ENCODE data around the gene TTLL3.

TTLL3 gene

DNA sequence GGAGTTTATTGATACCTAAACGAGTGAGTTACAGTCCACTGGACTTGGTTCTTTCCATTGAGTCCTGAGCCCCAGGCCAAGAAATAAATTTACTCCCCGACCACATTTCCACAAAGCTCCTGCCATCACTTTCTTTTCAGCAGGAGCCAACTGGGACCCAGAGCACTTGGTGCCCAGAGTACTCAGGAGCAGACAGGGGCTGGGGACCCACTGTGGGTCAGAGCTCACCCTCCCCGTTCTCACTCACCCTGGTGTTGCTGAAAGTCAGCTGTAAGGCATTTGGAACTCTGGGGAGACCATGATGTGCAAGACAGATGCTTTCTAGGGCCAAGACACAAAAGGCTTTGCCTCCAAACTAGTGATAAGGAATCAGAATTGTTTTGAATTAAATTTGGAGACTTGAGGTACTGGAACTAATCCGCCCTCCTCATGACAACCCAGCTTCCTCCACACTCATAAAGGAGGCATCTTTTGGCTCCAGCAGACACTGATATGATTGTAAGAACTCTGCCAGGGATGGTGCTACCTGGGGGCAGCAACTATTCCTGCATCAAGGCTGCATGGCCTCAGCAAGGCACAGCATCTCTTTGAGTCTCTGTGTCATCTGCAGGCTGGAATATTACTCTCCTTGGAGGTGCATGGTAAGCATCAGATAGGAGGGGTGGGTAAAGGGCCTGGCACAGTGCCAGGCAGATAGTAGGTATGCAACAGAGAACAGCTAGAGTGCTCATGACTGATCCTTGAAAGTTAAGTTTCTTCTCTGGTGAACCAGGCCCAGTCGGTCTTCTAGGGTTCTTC, 33.0 kb upstream of the TTLL3 start:
- TF ChIP-seq POLR2AphosphoS5 (IDR thresholded peaks at IDR 0.05; ENCODE audit: low read depth, low read length) (no peak), TAF1 (IDR thresholded peaks at IDR 0.05; ENCODE audit: borderline replicate concordance, low read depth, low read length) (no peak), POLR2A (IDR thresholded peaks at IDR 0.05; ENCODE audit: low read depth, low read length) (no peak)
- DNase-seq (ENCODE audit: insufficient read length) (no peak), FAIRE-seq (no peak)

DNA sequence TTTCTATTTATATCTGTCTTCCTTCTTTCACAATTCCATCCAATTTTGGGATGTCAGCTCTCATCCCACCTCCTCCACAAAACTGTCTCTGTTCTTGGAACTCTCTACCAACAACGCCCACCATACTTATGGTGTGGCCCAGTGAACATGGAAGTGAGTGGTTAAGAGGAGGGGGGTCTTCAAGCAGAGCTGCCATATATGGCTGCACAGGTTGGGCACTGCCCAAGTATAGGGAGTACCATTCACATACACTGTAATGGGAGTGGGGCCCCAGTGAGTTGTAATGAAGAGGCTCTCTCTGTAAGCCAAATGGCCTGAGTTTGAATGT, 32.4 kb upstream of the TTLL3 start:
- DNase-seq (ENCODE audit: insufficient read length) = no peak
- TF ChIP-seq POLR2A (IDR thresholded peaks at IDR 0.05; ENCODE audit: low read depth, low read length) (no peak), TAF1 (IDR thresholded peaks at IDR 0.05; ENCODE audit: borderline replicate concordance, low read depth, low read length) (no peak), POLR2AphosphoS5 (IDR thresholded peaks at IDR 0.05; ENCODE audit: low read depth, low read length) (no peak)
- no peak for FAIRE-seq

DNA sequence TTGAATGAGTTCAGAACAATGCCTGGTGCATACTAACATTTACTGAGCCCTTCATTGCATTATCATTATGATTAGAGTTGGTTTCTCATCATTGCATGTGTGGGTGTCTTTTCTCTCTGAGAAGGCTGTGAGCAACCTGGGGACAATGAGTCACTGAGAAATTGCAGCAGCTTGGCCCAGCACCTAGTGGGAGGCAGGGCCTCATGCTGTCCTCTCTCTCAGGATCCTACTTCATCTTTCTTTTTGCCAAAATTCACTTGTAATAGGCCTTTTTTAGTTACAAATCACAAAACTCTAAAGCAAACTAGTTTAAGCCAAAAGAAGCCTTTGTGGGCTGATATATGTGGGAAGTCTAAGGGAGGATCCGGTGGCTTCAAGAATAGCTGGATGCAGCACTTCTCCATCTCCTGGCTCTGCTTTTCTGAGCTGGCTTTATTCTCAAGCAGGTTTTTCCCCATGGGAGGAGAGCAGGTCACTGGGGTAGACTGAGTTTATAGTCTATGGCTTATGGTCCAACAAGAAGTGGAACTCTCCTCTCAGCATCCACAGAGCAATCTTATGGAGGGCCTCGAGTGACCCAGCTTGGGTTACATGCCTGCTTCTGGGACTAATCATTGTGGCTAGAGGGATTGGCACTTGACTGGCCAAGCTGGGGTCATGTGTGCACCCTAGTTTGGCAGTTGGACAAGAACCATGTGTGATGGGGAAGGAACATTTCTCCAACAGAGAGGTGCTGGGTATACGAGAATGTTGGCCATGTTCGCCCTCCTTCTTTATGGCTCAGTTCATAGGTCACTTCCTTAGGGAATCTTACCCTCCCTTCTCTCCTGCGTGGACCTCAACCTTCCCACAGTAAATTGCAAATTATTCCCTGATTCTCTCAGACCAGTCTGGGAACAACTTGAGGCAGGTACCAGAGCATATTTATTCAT, 31.7 kb upstream of the TTLL3 start:
- TF ChIP-seq TAF1 (IDR thresholded peaks at IDR 0.05; ENCODE audit: borderline replicate concordance, low read depth, low read length) = no peak
- TF ChIP-seq POLR2AphosphoS5 (IDR thresholded peaks at IDR 0.05; ENCODE audit: low read depth, low read length) = no peak
- no peak for TF ChIP-seq POLR2A (IDR thresholded peaks at IDR 0.05; ENCODE audit: low read depth, low read length)
- DNase-seq (ENCODE audit: insufficient read length) (no peak), FAIRE-seq (no peak)

DNA sequence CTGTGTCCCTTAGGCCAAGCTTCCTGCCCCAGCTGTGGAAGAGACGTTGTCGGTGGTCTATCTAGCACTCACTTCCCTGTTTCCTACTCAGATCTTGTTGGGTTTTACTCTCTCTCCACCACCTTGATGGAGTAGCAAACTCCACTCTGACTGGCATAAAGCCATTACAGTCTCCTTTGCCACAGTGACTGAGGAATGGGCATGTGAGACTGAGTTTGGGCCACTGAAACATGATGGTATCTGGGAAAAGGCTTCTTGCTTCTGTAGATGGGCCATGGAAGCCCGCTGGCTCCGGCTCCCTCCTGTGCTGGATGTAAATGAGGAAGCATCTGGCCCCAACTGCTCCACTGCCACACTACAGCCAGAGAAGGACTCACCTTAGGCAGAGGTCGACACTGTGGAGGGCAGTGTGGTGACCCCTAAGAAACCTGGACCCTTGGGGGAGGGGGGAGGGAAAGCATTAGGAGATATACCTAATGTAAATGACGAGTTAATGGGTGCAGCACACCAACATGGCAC, 30.9 kb upstream of the TTLL3 start:
- DNase-seq (ENCODE audit: insufficient read length) (no peak), FAIRE-seq (no peak)
- no peak for TF ChIP-seq TAF1 (IDR thresholded peaks at IDR 0.05; ENCODE audit: borderline replicate concordance, low read depth, low read length)
- no peak for TF ChIP-seq POLR2A (IDR thresholded peaks at IDR 0.05; ENCODE audit: low read depth, low read length)
- no peak for TF ChIP-seq POLR2AphosphoS5 (IDR thresholded peaks at IDR 0.05; ENCODE audit: low read depth, low read length)

DNA sequence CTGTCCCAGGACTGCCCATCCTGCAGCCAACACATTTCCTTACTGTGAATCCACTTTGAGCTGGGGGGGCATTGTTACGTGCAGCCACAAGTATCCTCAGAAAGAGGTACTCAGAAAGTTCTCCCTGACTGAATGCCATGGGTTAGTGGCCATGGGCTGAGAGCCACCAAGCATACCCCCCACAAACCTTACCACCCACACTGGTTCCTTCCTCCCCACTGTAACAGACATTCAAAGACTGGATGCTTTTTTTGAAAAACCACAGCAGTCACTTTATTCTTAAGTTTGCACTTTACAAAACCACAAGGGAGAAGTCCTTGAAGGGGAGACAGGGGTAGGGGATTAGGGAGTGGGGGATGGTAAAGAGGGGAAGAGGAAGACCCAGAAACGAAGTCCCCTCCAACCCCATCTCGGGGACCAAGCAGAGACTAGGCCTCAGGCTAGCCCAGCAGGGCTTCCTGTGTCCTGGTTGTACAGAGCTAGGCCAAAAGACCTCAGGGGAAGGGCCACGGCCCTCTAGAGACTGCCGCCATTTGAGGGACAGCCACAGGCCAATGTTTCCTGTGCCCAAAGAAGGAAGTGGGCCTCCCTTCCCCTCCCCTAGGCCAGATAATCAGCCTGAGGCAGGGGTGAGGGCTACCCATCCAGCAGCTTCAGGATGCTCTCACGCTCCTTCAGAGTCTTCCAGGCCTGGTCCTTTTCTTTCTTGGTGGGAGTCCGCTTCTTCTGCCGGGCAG, 30.2 kb upstream of the TTLL3 start:
- DNase-seq (ENCODE audit: insufficient read length) (no peak), FAIRE-seq (no peak)
- no peak for TF ChIP-seq POLR2A (IDR thresholded peaks at IDR 0.05; ENCODE audit: low read depth, low read length)
- no peak for TF ChIP-seq TAF1 (IDR thresholded peaks at IDR 0.05; ENCODE audit: borderline replicate concordance, low read depth, low read length)

DNA sequence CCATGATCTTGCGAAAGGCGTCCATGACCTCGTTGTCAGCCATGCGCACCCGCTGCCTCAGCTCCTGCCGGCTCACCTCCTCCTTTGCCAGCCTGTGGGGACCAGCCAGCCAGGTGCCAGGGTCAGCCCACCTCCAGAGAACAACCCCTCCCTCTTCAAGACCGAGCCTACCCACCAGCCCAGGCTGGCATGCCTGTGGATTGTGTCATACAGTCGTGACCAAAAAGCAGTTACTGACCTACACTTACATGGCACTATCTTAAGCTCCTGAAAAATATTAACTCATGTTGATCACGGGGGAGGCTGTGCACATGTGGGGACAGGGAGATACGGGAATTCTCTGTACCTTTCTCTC, 29.6 kb upstream of the TTLL3 start:
- TF ChIP-seq TAF1 (IDR thresholded peaks at IDR 0.05; ENCODE audit: borderline replicate concordance, low read depth, low read length) = no peak
- no peak for TF ChIP-seq POLR2A (IDR thresholded peaks at IDR 0.05; ENCODE audit: low read depth, low read length)
- no peak for DNase-seq (ENCODE audit: insufficient read length)
- no peak for FAIRE-seq

DNA sequence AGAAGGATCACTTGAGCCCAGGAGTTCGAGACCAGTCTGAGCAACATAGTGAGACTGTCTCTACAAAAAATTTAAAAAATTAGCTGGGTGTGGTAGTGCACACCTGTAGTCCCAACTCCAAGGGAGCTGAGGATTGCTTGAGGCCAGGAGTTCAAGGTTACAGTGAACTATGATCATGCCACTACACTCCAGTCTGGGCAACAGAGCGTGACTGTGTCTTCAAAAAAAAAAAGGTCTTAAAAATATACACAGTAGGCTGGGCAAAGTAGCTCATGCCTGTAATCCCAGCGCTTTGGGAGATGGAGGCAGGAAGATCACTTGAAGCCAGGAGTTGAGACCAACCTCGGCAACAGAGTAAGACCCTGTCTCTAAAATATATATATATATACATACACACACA, 29.2 kb upstream of the TTLL3 start:
- no peak for FAIRE-seq
- DNase-seq (ENCODE audit: insufficient read length) = no peak
- TF ChIP-seq POLR2AphosphoS5 (IDR thresholded peaks at IDR 0.05; ENCODE audit: low read depth, low read length) (no peak), POLR2A (IDR thresholded peaks at IDR 0.05; ENCODE audit: low read depth, low read length) (no peak), TAF1 (IDR thresholded peaks at IDR 0.05; ENCODE audit: borderline replicate concordance, low read depth, low read length) (no peak)

DNA sequence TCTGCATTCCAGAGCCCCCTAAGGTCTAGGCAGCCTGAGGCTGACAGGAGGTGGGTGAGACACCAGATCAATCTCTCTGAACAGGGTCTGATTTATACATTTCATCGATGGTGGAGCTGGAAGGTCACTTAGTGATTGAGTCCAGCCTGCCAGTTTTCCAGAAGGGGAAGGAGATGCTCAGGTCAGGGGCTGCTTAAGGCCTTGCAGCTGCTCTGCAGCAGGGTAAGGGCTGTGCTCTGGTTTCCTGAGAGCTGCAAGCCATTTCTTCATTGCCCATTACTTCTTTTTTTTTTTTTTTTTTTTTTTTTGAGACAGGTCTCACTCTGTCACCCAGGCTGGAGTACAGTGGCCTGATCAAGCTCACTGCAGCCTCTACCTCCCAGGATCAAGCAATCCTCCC, 28.5 kb upstream of the TTLL3 start:
- TF ChIP-seq POLR2AphosphoS5 (IDR thresholded peaks at IDR 0.05; ENCODE audit: low read depth, low read length) = no peak
- no peak for TF ChIP-seq POLR2A (IDR thresholded peaks at IDR 0.05; ENCODE audit: low read depth, low read length)
- TF ChIP-seq TAF1 (IDR thresholded peaks at IDR 0.05; ENCODE audit: borderline replicate concordance, low read depth, low read length) = no peak
- DNase-seq (ENCODE audit: insufficient read length) = no peak

DNA sequence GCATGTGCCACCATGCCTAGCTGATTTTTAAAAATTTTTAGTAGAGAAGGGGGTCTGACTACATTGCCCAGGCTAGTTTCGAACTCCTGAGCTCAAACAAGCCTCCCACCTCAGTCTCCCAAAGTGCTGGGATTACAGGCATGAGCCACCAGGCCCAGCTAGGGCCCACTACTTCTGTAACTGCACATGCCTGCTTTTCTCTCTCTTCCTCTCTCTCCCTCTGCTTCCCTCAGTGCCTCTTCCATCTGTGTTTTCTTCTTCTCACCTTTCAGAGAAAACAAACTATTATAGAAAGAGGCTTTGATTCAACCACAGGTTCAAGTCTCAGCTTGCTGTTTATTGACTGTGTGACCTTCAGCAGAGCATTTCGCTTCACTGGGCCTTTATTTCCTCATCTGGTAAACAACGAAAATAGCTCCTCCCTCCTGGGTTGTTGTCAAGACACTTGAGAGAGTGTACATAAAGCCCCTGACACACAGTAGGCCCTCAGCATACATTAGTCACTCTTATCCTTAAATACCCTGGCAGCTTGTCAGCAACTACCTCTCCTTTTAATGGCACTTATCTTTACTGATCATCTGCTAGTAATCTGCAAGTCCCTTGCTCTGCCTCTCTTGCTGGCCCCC, 28.0 kb upstream of the TTLL3 start:
- DNase-seq (ENCODE audit: insufficient read length) = no peak
- no peak for FAIRE-seq
- TF ChIP-seq TAF1 (IDR thresholded peaks at IDR 0.05; ENCODE audit: borderline replicate concordance, low read depth, low read length) (no peak), POLR2A (IDR thresholded peaks at IDR 0.05; ENCODE audit: low read depth, low read length) (no peak), POLR2AphosphoS5 (IDR thresholded peaks at IDR 0.05; ENCODE audit: low read depth, low read length) (no peak)

More for the DNA sequence above, 28.5 kb upstream of the TTLL3 start:
- no peak for FAIRE-seq

DNA sequence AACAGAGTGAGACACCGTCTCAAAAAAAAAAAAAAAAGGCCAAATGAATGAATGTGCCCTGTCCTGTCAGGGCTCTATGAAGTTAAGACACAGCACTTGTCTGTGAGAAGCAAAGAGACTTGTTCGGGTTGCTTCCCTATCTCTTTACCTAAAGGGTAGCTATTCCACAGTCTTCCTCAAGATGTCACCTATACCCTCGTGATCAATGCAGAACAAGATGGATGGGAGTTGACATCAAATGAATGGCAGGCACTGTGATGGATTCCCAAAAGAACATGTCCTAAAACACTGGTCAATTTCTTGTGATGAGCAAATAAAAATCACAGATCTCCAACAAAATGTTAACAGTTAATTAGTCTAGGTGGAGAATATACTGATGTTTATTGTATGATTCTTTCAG, 27.3 kb upstream of the TTLL3 start:
- DNase-seq (ENCODE audit: insufficient read length) = no peak
- FAIRE-seq = no peak
- TF ChIP-seq POLR2A (IDR thresholded peaks at IDR 0.05; ENCODE audit: low read depth, low read length) (no peak), POLR2AphosphoS5 (IDR thresholded peaks at IDR 0.05; ENCODE audit: low read depth, low read length) (no peak), TAF1 (IDR thresholded peaks at IDR 0.05; ENCODE audit: borderline replicate concordance, low read depth, low read length) (no peak)

DNA sequence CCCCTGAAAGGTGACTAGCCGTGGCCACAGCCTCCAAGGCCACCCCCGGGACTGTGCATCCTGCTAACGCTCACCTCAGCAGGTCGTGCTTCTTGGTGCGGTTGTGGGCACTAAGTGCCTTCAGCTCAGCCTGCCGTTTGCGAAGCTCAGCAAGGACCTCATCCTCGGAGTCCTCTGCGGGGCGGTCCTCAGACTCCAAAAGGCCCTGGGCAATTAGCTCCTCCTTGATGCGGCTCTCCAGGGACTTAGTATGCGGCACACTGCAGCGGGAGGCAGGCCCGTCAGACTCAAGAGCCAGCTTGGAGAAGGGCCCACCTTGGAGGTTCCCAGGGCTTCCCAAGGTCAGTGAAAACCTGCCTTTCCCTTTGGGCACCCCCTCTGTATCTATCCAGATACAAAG, 26.1 kb upstream of the TTLL3 start:
- no peak for DNase-seq (ENCODE audit: insufficient read length)
- FAIRE-seq = no peak
- no peak for TF ChIP-seq POLR2AphosphoS5 (IDR thresholded peaks at IDR 0.05; ENCODE audit: low read depth, low read length)
- TF ChIP-seq POLR2A (IDR thresholded peaks at IDR 0.05; ENCODE audit: low read depth, low read length) = no peak
- no peak for TF ChIP-seq TAF1 (IDR thresholded peaks at IDR 0.05; ENCODE audit: borderline replicate concordance, low read depth, low read length)

Data from GM12892 (cell line).